Measurements from ENCODE around the gene SERPINB6.
"Not testable (repeated sequence)": the region's sequence is repeated elsewhere in the genome, so short reads cannot be mapped to it uniquely, and the experiment has no call there.

Gene SERPINB6

GRCh38 chr6:3014675-3015066 lies 43.3 kb upstream of the SERPINB6 start:
- DNase-seq (ENCODE audit: low read depth in 2 of 2), result no peak
- no peak for TF ChIP-seq CTCF (IDR thresholded peaks at IDR 0.05; ENCODE audit: low read depth, low read length)
- no peak overlapping the region for H3K4me3 ChIP-seq (replicated peaks in 1 of 2; ENCODE audit: low read depth in 2 of 2, low read length in 2 of 2)

- TF ChIP-seq CTCF (IDR thresholded peaks at IDR 0.05; ENCODE audit: low read depth, low read length), result no peak
- no peak overlapping the region for H3K4me3 ChIP-seq (replicated peaks in 1 of 2; ENCODE audit: low read depth in 2 of 2, low read length in 2 of 2)
- DNase-seq (ENCODE audit: low read depth in 2 of 2), result no peak
These were observed 42.7 kb upstream of the SERPINB6 start for GRCh38 chr6:3013901-3014674.

- TF ChIP-seq CTCF (IDR thresholded peaks at IDR 0.05; ENCODE audit: low read depth, low read length), result no peak
- no peak overlapping the region for H3K4me3 ChIP-seq (replicated peaks in 1 of 2; ENCODE audit: low read depth in 2 of 2, low read length in 2 of 2)
- peak; percentile 53 for DNase-seq (ENCODE audit: low read depth in 2 of 2)
These were observed 42.1 kb upstream of the SERPINB6 start for GRCh38 chr6:3013486-3013885.

GRCh38 chr6:3011592-3011991 lies 40.2 kb upstream of the SERPINB6 start:
- no peak for DNase-seq (ENCODE audit: low read depth in 2 of 2)
- no peak overlapping the region for H3K4me3 ChIP-seq (replicated peaks in 1 of 2; ENCODE audit: low read depth in 2 of 2, low read length in 2 of 2)
- no peak for TF ChIP-seq CTCF (IDR thresholded peaks at IDR 0.05; ENCODE audit: low read depth, low read length)

- no peak overlapping the region for H3K4me3 ChIP-seq (replicated peaks in 1 of 2; ENCODE audit: low read depth in 2 of 2, low read length in 2 of 2)
- DNase-seq (ENCODE audit: low read depth in 2 of 2), result no peak
- no peak for TF ChIP-seq CTCF (IDR thresholded peaks at IDR 0.05; ENCODE audit: low read depth, low read length)
These were observed 39.8 kb upstream of the SERPINB6 start for GRCh38 chr6:3011158-3011557.

- peak; percentile 14 to 22 for DNase-seq (ENCODE audit: low read depth in 2 of 2)
- H3K4me3 ChIP-seq (replicated peaks in 1 of 2; ENCODE audit: low read depth in 2 of 2, low read length in 2 of 2), result no peak overlapping the region
- no peak for TF ChIP-seq CTCF (IDR thresholded peaks at IDR 0.05; ENCODE audit: low read depth, low read length)
These were observed 38.6 kb upstream of the SERPINB6 start for GRCh38 chr6:3009930-3010329.

- not testable (repeated sequence) for H3K4me3 ChIP-seq (replicated peaks in 1 of 2; ENCODE audit: low read depth in 2 of 2, low read length in 2 of 2)
These were observed 37.4 kb upstream of the SERPINB6 start for GRCh38 chr6:3008712-3009265.

More at GRCh38 chr6:3008712-3009265, 37.4 kb upstream of the SERPINB6 start:
- DNase-seq (ENCODE audit: low read depth in 2 of 2), result not testable (repeated sequence)

Data from cardiac fibroblast (primary cell).